NCI-H748 treated with DMSO at 0.1 percent for 48 hours (cell line): ENCODE results near the gene VRK1.
"Not testable (repeated sequence)": the region's sequence is repeated elsewhere in the genome, so short reads cannot be mapped to it uniquely, and the experiment has no call there.

Experiments
- DNase-seq: peaks from one replicate; lab custom pipeline; 2025; lab: John Stamatoyannopoulos, UW

VRK1 gene, protein sequence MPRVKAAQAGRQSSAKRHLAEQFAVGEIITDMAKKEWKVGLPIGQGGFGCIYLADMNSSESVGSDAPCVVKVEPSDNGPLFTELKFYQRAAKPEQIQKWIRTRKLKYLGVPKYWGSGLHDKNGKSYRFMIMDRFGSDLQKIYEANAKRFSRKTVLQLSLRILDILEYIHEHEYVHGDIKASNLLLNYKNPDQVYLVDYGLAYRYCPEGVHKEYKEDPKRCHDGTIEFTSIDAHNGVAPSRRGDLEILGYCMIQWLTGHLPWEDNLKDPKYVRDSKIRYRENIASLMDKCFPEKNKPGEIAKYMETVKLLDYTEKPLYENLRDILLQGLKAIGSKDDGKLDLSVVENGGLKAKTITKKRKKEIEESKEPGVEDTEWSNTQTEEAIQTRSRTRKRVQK

GRCh38 chr14:96796851-96797581 is at the start of gene VRK1:
VRK1 (plus strand) TSS chr14:96797382; CDS start chr14:96833472, 36,090 bp downstream.
- DNase-seq: peak; percentile 96

- DNase-seq: no peak
These were observed 49.6 kb upstream of the VRK1 start for GRCh38 chr14:96747608-96748007.

- peak; percentile 71 for DNase-seq
These were observed 48.8 kb upstream of the VRK1 start for GRCh38 chr14:96748362-96748761.

DNA sequence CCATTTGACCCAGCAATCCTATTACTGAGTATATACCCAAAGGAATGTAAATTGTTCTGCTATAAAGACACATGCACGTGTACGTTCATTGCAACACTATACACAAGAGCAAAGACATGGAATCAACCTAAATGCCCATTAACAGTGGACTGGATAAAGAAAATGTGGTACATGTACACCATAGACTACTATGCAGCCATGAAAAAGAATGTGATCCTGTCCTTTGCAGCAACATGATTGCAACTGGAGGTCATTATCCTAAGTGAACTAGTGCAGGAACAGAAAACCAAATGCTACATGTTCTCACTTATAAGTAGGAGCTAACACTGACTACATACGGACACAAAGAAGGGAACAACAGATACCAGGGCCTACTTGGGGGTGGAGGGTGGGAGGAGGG is 45.7 kb upstream of the VRK1 start:
- no peak for DNase-seq

DNA sequence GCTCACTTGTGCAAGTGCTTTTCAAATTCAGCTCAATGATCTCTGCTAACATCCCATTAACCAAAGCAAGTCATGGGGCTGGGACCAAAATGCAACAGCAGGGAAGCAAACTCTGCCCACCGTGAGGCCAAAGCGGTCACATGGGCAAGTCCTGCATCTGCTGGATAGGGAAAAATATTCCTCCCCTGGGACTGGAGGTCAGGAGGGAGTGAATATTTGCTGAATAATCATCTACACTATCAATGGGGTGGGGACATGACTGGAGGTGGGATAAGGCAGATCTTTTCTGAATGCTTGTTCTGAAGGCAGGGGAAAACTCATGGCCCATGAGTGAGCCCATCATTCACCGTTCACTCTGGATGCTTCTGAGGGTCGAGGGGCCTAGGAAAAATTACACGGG is 45.1 kb upstream of the VRK1 start:
- no peak for DNase-seq

DNA sequence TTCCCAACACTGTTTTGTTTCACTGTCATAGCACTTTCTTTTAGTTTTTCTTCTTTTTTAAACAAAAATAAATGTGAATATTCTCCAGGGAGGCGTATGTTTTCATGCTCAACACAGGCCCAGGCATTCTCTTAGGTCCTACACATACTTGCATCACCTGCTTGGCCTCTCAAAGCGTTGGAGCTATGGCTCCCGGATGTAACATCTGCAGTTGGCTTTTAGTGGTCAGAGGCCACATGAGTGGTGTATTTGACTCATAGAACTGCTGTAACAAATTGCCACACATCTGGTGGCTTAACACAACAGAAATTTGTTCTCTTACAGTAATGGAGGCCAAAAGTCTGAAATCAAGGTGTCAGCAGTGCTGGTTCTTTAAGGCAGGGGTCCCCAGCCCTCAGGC is 44.6 kb upstream of the VRK1 start:
- no peak for DNase-seq

DNA sequence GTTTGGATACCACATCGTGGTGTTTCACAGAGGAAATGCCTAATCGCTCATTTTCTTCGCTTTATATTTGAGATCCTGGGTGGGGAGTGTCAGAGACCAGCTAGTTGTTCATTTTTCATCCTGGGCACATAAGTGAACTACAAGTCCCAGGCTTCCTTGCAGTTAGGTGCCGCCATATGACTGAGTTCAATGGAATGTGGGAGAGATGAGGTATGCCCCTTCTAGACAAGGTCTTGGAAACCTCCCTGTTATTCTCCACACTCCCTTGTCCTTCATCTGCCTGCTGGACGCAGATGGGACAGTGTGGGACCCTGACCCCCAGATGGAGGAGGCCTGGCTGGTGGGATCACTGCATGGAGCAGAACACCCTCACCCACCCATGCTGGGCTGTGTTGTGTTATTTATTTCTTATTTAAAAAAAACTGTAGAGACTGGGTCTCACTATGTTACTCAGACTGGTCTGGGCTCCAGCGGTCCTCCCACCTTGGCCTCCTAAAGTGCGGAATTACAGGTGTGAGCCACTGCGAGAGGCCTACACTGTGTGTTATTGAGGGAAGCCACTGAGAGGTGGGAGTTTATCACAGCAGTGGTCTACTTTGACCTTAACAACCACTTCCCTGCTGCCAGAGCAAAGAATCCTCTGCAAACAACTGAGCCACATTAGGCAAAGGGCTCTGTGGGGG is 42.9 kb upstream of the VRK1 start:
- no peak for DNase-seq

GRCh38 chr14:96754845-96755184 is 42.4 kb upstream of the VRK1 start:
- DNase-seq: no peak

DNA sequence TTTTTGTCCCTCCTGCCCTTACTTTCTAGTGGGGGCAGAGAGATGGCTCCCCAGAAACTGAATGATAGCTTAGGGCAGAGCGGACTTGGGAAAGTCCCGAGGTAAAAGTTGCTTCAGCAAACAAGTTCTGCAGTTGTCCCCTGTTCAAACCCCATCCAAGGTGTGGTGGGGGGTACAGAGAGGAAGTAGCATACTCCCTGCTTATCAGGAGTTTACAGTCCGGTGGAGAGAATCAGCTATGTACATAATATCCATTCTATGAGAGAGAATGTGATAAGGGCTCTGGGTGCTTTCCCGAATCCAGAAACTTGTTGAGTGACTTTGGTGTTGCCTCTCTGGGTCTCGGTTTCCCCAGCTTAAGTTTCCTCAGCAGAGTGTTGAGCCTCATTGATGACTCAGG is 40.4 kb upstream of the VRK1 start:
- no peak for DNase-seq

DNA sequence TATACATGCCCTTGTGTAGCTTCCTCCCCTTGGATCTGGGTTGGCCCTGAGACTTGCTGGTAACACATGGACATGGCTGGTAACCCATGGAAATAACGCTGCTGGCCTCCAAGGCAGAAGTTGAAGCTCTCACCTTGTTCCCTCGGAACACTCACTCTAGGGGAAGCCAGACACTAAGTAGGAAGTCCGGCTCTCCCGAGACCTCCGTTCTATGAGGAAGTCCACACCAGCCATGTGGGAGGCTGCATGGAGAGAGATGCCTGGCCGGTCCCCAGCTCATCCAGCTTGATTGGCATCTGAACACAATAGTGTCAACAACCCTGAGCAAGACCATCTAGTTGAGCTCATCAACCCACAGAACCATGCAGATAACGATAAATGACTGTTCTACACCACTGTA is 39.7 kb upstream of the VRK1 start:
- DNase-seq: no peak

DNA sequence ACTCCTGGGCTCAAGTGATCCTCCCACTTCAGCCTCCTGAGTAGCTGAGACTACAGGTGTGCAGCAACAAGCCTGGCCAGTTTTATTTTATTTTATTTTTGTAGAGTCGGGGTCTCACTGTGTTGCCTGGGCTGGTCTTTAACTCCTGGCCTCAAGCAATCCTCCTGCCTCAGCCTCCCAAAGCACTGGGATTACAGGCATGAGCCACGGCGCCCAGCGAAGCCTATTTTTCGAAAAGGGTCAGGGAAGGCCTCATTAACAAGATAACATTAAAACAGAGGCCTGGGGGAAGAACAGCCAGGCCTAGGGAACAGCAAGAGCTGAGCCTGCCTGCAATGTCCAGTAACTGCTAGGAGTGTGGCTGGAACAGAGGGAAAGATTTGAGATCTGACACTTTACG is 36.1 kb upstream of the VRK1 start:
- no peak for DNase-seq

GRCh38 chr14:96762650-96763049 is 34.5 kb upstream of the VRK1 start:
- DNase-seq: peak; percentile 89

DNA sequence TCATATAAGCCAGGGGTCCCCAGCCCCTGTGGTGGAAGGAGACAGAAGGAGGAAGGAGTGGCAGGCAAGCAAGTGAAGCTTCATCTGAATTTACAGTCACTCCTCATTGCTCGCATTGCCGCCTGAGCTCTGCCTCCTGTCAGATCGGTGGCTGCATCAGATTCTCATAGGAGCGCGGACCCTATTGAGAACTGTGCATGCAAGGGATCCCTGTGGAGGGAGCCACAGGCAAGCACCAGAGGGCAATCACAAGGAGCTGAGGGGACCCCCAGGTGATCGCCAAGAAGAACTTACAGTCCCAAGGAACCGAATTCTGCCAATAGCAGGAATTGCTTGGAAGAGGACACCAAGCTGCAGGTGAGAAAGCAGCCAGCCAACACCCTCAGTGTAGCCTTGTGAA is 33.2 kb upstream of the VRK1 start:
- DNase-seq: no peak

GRCh38 chr14:96765205-96765604 is 32.0 kb upstream of the VRK1 start:
- not testable (repeated sequence) for DNase-seq

GRCh38 chr14:96772929-96773328 is 24.3 kb upstream of the VRK1 start:
- DNase-seq: no peak

- DNase-seq: no peak
These were observed 20.4 kb upstream of the VRK1 start for GRCh38 chr14:96776791-96777190.

- no peak for DNase-seq
These were observed 16.7 kb upstream of the VRK1 start for GRCh38 chr14:96780500-96780899.

DNA sequence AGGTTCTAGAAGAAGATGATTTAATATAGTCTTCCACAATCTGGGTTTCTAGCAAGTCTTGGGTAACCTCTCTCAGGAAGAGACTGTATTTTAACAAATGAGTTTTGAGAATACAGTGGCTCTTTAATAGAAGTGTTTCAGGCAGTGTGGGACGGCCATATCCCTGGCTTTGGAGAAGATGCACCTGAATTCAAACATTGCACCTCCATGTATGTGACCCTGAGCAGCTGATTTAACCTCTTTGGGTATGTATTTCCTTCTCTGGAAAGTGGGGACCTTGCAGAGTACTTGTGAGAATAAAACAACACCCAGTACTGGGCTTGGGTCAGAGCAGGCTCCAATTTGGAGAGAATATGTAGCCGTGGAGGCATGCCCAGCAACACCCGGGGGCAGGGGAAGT is 15.8 kb upstream of the VRK1 start:
- DNase-seq: no peak

- DNase-seq: no peak
These were observed 14.7 kb upstream of the VRK1 start for GRCh38 chr14:96782436-96782835.

DNA sequence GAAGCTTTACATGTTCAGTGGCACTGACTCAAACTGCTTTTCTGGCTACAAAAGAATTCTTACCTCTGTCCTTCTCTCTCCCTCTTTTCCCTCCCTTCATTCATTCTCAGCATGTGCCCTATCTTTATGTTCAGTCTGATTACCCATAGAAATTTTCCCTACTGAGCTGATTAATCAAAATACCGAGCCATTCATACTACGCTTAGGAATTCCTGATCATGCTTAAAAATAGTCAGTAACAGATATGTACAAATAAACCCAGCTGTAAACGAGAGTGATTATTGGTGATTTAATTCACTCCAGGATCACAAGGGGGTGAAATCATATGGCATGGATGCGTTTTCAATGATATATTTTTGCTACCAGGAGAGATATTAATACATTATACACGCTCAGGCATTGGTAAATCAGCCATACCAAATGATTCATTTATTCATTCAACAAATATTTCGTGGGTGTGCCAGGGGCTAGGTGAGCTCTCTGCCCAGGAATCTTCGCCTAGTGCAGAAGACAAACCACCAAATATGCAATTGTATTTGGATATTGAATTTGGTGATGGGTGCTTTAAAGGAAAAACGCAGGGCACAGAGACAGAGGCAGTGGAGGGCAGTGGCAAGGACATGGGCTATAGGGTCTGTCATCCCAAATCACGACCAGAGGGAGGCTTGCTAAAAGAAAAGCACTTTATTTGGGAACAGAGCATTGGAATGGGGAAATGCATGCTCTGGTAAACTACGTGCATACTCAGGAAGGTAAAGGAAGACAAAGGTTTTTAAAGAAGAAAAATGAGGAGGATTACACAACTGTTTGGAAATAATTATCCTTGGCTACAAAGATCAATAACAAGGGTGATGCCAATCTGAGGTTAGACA is 13.9 kb upstream of the VRK1 start:
- no peak for DNase-seq

DNA sequence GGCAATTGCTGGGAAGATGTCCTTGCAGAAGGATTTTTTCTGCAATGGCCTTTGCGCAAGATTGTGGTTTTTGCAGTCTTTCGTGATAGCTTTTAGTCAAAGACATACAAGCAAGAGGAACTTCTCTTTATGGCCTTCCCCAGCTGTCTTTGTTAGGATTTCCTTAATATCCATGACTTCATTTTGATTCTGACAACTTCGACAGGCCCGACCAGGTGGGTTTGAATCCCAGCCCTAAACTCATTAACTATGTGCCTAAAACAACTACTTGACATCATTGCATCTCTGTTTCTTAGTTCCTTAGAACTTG is 13.3 kb upstream of the VRK1 start:
- DNase-seq: no peak

GRCh38 chr14:96790186-96790585 is 7.0 kb upstream of the VRK1 start:
- no peak for DNase-seq
